B cell (primary cell): ENCODE data around the gene TEX101. TPM values are rescaled to one million over a fixed set of nuclear protein-coding genes. Genes with fewer than 3 reads are reported as not detected.

ENCODE experiments used
- ATAC-seq: fragments of 200-7000 bp; cut with Tn5 transposase; one replicate; pipeline ENCODE4 v1.10.0; 2021; ENCODE audit warnings: low read depth, mild to moderate bottlenecking, moderate number of reproducible peaks, moderate library complexity
- CTCF ChIA-PET: fragments of 350-600 bp; sonication (Branson Sonifier 250); formaldehyde crosslinking; loops from one replicate; lab custom pipeline; 2021; ENCODE audit warnings: antibody characterized with exemption, inconsistent platforms; lab: Charles Lee
- POLR2A ChIA-PET: fragments of 350-600 bp; sonication (Branson Sonifier 250); formaldehyde crosslinking; loops from one replicate; lab custom pipeline; 2021; ENCODE audit warnings: antibody characterized with exemption; lab: Charles Lee
- DNase-seq: peaks from one replicate; pipeline ENCODE4 v3.0.0; 2013
- H2AFZ ChIP-seq: 2 replicates; pipeline ENCODE4 v1.6.1; 2012; ENCODE audit warnings: mild to moderate bottlenecking, low read depth, low read length; ENCODE audit not compliant: insufficient read depth, poor library complexity, severe bottlenecking
- H3K27ac ChIP-seq, 2 donors: 1 replicate in 1 of 2; 2 replicates in 1 of 2; pipeline ENCODE4 v1.5.1; 2012 to 2013; ENCODE audit warnings: low read length in 2 of 2, mild to moderate bottlenecking in 2 of 2, moderate library complexity in 1 of 2
- H3K27me3 ChIP-seq, 4 experiments: fragments of 200-600 bp in 1 of 4; sonication (generic) in 1 of 4; replicated peaks in 1 of 4; 1 replicate in 2 of 4; 2 replicates in 2 of 4; pipeline versions ENCODE4 v1.6.1 to v1.7.0; 2013 to 2016; ENCODE audit warnings: low read length in 3 of 4, mild to moderate bottlenecking in 2 of 4, mixed read lengths in 1 of 4, moderate library complexity in 1 of 4; ENCODE audit not compliant: insufficient read depth in 4 of 4, control insufficient read depth in 3 of 4; ENCODE audit errors: control extremely low read depth in 1 of 4
- H3K36me3 ChIP-seq, 2 experiments: replicated peaks in 1 of 2; 1 replicate in 1 of 2; 2 replicates in 1 of 2; pipeline versions ENCODE4 v1.6.1 to v1.7.1; 2013; ENCODE audit warnings: low read length in 1 of 2; ENCODE audit not compliant: insufficient read depth in 2 of 2, control insufficient read depth in 1 of 2; ENCODE audit errors: control extremely low read depth in 1 of 2, extremely low read depth in 1 of 2
- H3K4me1 ChIP-seq, 2 donors: fragments of 200-600 bp in 1 of 2; sonication (generic) in 1 of 2; 1 replicate in 1 of 2; 2 replicates in 1 of 2; pipeline versions ENCODE4 v1.5.1 to v1.6.1; 2013 to 2017; ENCODE audit warnings: low read length in 2 of 2; ENCODE audit not compliant: control insufficient read depth in 2 of 2, insufficient read depth in 2 of 2
- H3K4me2 ChIP-seq: replicated peaks from 2 replicates; pipeline ENCODE3; 2012; ENCODE audit warnings: mild to moderate bottlenecking, low read depth, low read length; ENCODE audit not compliant: poor library complexity, severe bottlenecking
- H3K4me3 ChIP-seq, 5 experiments: fragments of 200-600 bp in 1 of 5; sonication (generic) in 1 of 5; 1 replicate in 3 of 5; 2 replicates in 2 of 5; pipeline versions ENCODE4 v1.5.1 to v1.7.0; 2011 to 2016; ENCODE audit warnings: low read length in 4 of 5, mild to moderate bottlenecking in 4 of 5, low read depth in 2 of 5, control low read depth in 1 of 5, moderate library complexity in 1 of 5; ENCODE audit not compliant: insufficient read depth in 1 of 5; ENCODE audit errors: control extremely low read depth in 1 of 5, extremely low read depth in 1 of 5
- H3K79me2 ChIP-seq: fragments of 200-600 bp; sonication (generic); one replicate; pipeline ENCODE4 v1.6.0; 2016; ENCODE audit warnings: low read length; ENCODE audit not compliant: control insufficient read depth, insufficient read depth
- H3K9ac ChIP-seq: fragments of 200-600 bp; sonication (generic); 2 replicates; pipeline ENCODE4 v1.6.1; 2017; ENCODE audit warnings: mild to moderate bottlenecking, low read length, moderate library complexity
- H3K9me3 ChIP-seq, 3 donors: one replicate each; pipeline versions ENCODE4 v1.6.1 to v1.7.1; 2013; ENCODE audit warnings: low read length in 2 of 3; ENCODE audit not compliant: control insufficient read depth in 2 of 3, insufficient read depth in 1 of 3; ENCODE audit errors: control extremely low read depth in 1 of 3
- H4K20me1 ChIP-seq: 2 replicates; pipeline ENCODE4 v1.6.0; 2012; ENCODE audit warnings: mild to moderate bottlenecking, low read length; ENCODE audit not compliant: insufficient read depth, control insufficient read depth, poor library complexity, severe bottlenecking
- H3K27ac Mint-ChIP-seq: one replicate; pipeline ENCODE4 v1.8.0; 2021; ENCODE audit warnings: mixed read lengths
- H3K27me3 Mint-ChIP-seq: one replicate; pipeline ENCODE4 v1.8.0; 2021; ENCODE audit warnings: mixed read lengths
- H3K4me1 Mint-ChIP-seq: one replicate; pipeline ENCODE4 v1.8.0; 2021; ENCODE audit warnings: mixed read lengths
- H3K4me3 Mint-ChIP-seq: one replicate; pipeline ENCODE4 v1.8.0; 2021; ENCODE audit warnings: mixed read lengths
- H3K9me3 Mint-ChIP-seq: one replicate; pipeline ENCODE4 v1.8.0; 2022; ENCODE audit warnings: mixed read lengths; ENCODE audit not compliant: insufficient read depth
- EZH2 ChIP-seq: IDR thresholded peaks from 2 replicates; pipeline ENCODE4 v1.6.1; 2012; ENCODE audit warnings: borderline replicate concordance, low read depth, mild to moderate bottlenecking, moderate library complexity, low read length; ENCODE audit not compliant: insufficient read depth, poor library complexity, severe bottlenecking
- WGBS: methylation state at CpG from one replicate; pipeline ENCODE4 v1.1.5; 2013; ENCODE audit warnings: missing lambda C conversion rate; ENCODE audit not compliant: insufficient coverage; 5-methylcytosine and 5-hydroxymethylcytosine counted together
- intact Hi-C: fragments of 100-400 bp; cut with micrococcal nuclease; formaldehyde crosslinking; loops from one replicate; pipeline ENCODE4 v1.10.0; 2022
- polyA plus RNA-seq: library from polyadenylated mRNA; depleted of rRNA; stranded (reverse); fragments of >200 nt; gene quantifications from 2 replicates; pipeline ENCODE4 v1.2.3, GENCODE V29; 2012
- total RNA-seq, 2 donors: library from RNA; stranded (reverse); fragments of 120-200 nt in 1 of 2; gene quantifications; 1 replicate in 1 of 2; 2 replicates in 1 of 2; pipeline versions ENCODE4 v1.2.3 to v1.2.4, GENCODE V29; 2013 to 2022
- TF ChIP-seq, protein P1 (sequence below): fragments of 200-600 bp; IDR thresholded peaks from one replicate; pipeline ENCODE4 v1.8.0; 2022; ENCODE audit warnings: antibody characterized with exemption, mild to moderate bottlenecking

Gene TEX101
- total and polyA plus RNA-seq, 2 donors (not counting 1 experiment from before 2014, with no cell fraction given) = not detected

DNA sequence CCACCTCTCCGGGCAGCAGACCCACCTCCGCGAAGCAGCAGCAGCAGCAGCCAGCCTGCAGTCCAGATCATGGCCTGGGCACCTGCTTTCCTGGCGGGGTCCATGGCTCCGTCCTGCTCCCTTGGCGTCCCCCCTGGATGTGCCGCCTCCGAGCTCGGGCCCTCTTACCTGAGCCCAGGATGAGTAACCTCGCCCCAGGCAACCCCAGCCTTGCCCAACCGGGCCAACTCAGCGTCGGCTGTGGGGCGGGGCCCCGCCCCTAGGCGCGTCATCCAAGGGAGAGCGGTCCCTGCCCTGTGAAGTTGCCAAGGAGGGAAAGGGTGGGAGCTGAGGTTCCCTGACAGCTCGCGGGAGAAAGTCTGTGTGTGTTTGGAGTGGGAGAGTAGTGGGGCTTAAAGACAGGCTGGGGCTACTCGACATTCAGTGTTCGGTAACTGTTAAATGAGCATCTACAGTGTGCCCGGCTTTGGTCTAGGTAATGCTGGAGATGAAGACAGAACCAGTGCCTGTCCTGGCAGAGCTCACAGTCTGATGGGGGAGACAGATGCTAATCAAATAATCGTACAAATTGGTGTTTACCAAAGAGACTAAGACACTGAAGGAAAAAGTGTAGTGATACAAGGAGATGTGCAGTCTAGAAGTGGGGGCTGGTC, 50.9 kb downstream of the TEX101 start, which contains the start of gene LYPD3:
Gene LYPD3, minus strand, starts transcription at position 141 of the 653 bp plus-strand sequence. Its CDS starts 37 bp downstream, at position 104.
- H4K20me1 ChIP-seq = no peaks in the 10 kb centered on the region
- POLR2A ChIA-PET = no interaction called here
- H2AFZ ChIP-seq = peak within 1 kb of the TSS; percentile 84
- no peaks in the 10 kb centered on the region for H3K36me3 ChIP-seq
- no peak within 1 kb of the TSS for H3K27ac ChIP-seq
- TF ChIP-seq, protein P1, sequence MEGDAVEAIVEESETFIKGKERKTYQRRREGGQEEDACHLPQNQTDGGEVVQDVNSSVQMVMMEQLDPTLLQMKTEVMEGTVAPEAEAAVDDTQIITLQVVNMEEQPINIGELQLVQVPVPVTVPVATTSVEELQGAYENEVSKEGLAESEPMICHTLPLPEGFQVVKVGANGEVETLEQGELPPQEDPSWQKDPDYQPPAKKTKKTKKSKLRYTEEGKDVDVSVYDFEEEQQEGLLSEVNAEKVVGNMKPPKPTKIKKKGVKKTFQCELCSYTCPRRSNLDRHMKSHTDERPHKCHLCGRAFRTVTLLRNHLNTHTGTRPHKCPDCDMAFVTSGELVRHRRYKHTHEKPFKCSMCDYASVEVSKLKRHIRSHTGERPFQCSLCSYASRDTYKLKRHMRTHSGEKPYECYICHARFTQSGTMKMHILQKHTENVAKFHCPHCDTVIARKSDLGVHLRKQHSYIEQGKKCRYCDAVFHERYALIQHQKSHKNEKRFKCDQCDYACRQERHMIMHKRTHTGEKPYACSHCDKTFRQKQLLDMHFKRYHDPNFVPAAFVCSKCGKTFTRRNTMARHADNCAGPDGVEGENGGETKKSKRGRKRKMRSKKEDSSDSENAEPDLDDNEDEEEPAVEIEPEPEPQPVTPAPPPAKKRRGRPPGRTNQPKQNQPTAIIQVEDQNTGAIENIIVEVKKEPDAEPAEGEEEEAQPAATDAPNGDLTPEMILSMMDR = no peak
- TF ChIP-seq EZH2 = no peak
- Mint-ChIP-seq H3K4me3 (peak within 1 kb of the TSS; percentile 97), H3K4me1 (peaks cover 15% of the 10 kb centered on the region), H3K27me3 (peaks cover 4% of the 10 kb centered on the region), H3K27ac (no peak within 1 kb of the TSS), H3K9me3 (no peaks in the 10 kb centered on the region)
- WGBS = 62% methylated on average over 24 of the region's 24 CpGs
- H3K4me3 ChIP-seq = peak within 1 kb of the TSS in 4 of 5 experiments; percentile 12 to 96 (median 80)
- H3K79me2 ChIP-seq = no peaks in the 10 kb centered on the region
- ATAC-seq (no peak), DNase-seq (no peak)
- H3K9me3 ChIP-seq = peaks cover 0 to 22% (median 0%) of the 10 kb centered on the region in 3 donors
- H3K27me3 ChIP-seq = peaks cover 0 to 12% (median 5%) of the 10 kb centered on the region in 4 experiments
- peak within 1 kb of the TSS; percentile 96 for H3K4me2 ChIP-seq
- peak within 1 kb of the TSS; percentile 82 for H3K9ac ChIP-seq
- H3K4me1 ChIP-seq = peaks cover 8 to 14% of the 10 kb centered on the region in 2 donors
- intact Hi-C loops = no loop called here
- CTCF ChIA-PET = interaction anchor here (1.0 to 3.6 kb wide), 2 partner anchors 19 kb away, joined by 3 to 21 read pairs; no protein-coding TSS in a partner anchor

DNA sequence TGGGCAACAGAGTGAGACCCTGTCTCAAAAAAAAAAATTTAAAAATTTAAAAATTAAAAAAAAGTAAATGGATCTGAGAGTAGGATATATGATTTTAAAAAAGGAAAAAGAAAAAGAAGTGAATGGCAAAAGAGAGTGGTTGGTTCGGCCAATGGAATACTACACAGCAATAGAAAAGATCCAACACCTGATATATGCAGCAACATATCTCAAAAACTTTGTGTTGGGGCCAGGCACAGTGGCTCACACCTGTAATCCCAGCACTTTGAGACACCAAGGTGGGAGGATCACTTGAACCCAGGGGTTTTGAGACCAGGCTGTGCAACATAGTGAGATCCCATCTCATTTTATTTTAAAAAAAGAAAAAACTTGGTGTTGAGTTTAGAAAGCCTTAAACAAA, 52.1 kb downstream of the TEX101 start:
- H3K27ac Mint-ChIP-seq = no peak overlapping the region
- H3K36me3 ChIP-seq = no peaks in the 10 kb centered on the region
- ChIA-PET POLR2A (no interaction called here), CTCF (interaction anchor here (0.7 to 1.0 kb wide), 2 partner anchors 20 to 53 kb away, joined by 3 read pairs; no protein-coding TSS in a partner anchor)
- ATAC-seq = no peak
- no peak for TF ChIP-seq EZH2
- TF ChIP-seq, protein P1 = no peak
- H3K4me3 Mint-ChIP-seq = no peak overlapping the region
- H3K4me3 ChIP-seq = no peak overlapping the region
- peaks cover 4% of the 10 kb centered on the region for H3K27me3 Mint-ChIP-seq
- no peak overlapping the region for H3K9ac ChIP-seq
- intact Hi-C loops = no loop called here
- H3K79me2 ChIP-seq = no peaks in the 10 kb centered on the region
- no peak for DNase-seq
- peaks cover 0 to 22% (median 0%) of the 10 kb centered on the region in 3 donors for H3K9me3 ChIP-seq
- H3K27me3 ChIP-seq = peaks cover 0 to 12% (median 5%) of the 10 kb centered on the region in 4 experiments
- WGBS = no CpG with 5 or more reads among the region's 1 CpG
- no peak overlapping the region for H3K4me2 ChIP-seq
- no peaks in the 10 kb centered on the region for H3K9me3 Mint-ChIP-seq
- no peak overlapping the region for H2AFZ ChIP-seq
- H3K27ac ChIP-seq = no peak overlapping the region
- H3K4me1 ChIP-seq = peaks cover 8 to 14% of the 10 kb centered on the region in 2 donors
- peaks cover 15% of the 10 kb centered on the region for H3K4me1 Mint-ChIP-seq
- no peaks in the 10 kb centered on the region for H4K20me1 ChIP-seq
